HG02759 (cell line): ENCODE data around the gene COL4A2.

Experiments
- ATAC-seq: cut with Tn5 transposase; IDR thresholded peaks from one replicate; pipeline ENCODE4 v1.9.1; 2021; ENCODE audit warnings: mild to moderate bottlenecking, moderate library complexity; ENCODE audit not compliant: unreplicated experiment

Gene COL4A2

GRCh38 chr13:110306960-110307766 lies at the start of gene COL4A2, which contains the start of gene COL4A1:
Gene COL4A2, plus strand, starts transcription at chr13:110307284. Its CDS starts 620 bp downstream, at chr13:110307904.
Gene COL4A1, minus strand, starts transcription at chr13:110307157. Its CDS starts 130 bp downstream, at chr13:110307027.
- ATAC-seq = no peak

GRCh38 chr13:110257408-110257807 lies 49.7 kb upstream of the COL4A2 start:
- no peak for ATAC-seq

GRCh38 chr13:110258876-110259631 lies 48.0 kb upstream of the COL4A2 start:
- no peak for ATAC-seq

- no peak for ATAC-seq
Measured at GRCh38 chr13:110259651-110260050, 47.4 kb upstream of the COL4A2 start.

- ATAC-seq = no peak
Measured at GRCh38 chr13:110261166-110262081, 45.7 kb upstream of the COL4A2 start.

- no peak for ATAC-seq
Measured at GRCh38 chr13:110262082-110262436, 45.0 kb upstream of the COL4A2 start.

- no peak for ATAC-seq
Measured at GRCh38 chr13:110262508-110263291, 44.4 kb upstream of the COL4A2 start.

GRCh38 chr13:110263404-110263803 lies 43.7 kb upstream of the COL4A2 start:
- ATAC-seq = no peak

- ATAC-seq = no peak
Measured at GRCh38 chr13:110263888-110264287, 43.2 kb upstream of the COL4A2 start.

GRCh38 chr13:110264685-110265275 lies 42.3 kb upstream of the COL4A2 start:
- ATAC-seq = no peak

GRCh38 chr13:110265341-110265681 lies 41.8 kb upstream of the COL4A2 start:
- no peak for ATAC-seq

GRCh38 chr13:110265682-110266430 lies 41.2 kb upstream of the COL4A2 start:
- no peak for ATAC-seq

GRCh38 chr13:110266431-110266809 lies 40.7 kb upstream of the COL4A2 start:
- no peak for ATAC-seq

GRCh38 chr13:110266983-110267382 lies 40.1 kb upstream of the COL4A2 start:
- no peak for ATAC-seq

- no peak for ATAC-seq
Measured at GRCh38 chr13:110268061-110268460, 39.0 kb upstream of the COL4A2 start.

GRCh38 chr13:110268576-110269185 lies 38.4 kb upstream of the COL4A2 start:
- no peak for ATAC-seq

- no peak for ATAC-seq
Measured at GRCh38 chr13:110269509-110270185, 37.4 kb upstream of the COL4A2 start.

- ATAC-seq = no peak
Measured at GRCh38 chr13:110270507-110270906, 36.6 kb upstream of the COL4A2 start.
